HEK293T (cell line): ENCODE data around the gene SRF.

ENCODE experiments used
- CTCF ChIA-PET: fragments of 350-600 bp; formaldehyde crosslinking; extraction: SDS; loops from one replicate; lab custom pipeline; 2021; ENCODE audit warnings: antibody characterized with exemption, inconsistent platforms; lab: Yijun Ruan, JAX
- POLR2A ChIA-PET: fragments of 350-600 bp; formaldehyde crosslinking; extraction: SDS; loops from one replicate; lab custom pipeline; 2020; ENCODE audit warnings: antibody characterized with exemption, inconsistent platforms; lab: Yijun Ruan, JAX
- DNase-seq: peaks from one replicate; pipeline ENCODE4 v3.0.0; 2012; ENCODE audit warnings: mixed read lengths; ENCODE audit errors: extremely low spot score
- ARNT ChIP-seq: fragments of 450-650 bp; IDR thresholded peaks from 2 replicates; pipeline ENCODE4 v1.6.1; 2017; ENCODE audit warnings: mild to moderate bottlenecking
- BHLHE40 ChIP-seq: fragments of 450-650 bp; IDR thresholded peaks from 2 replicates; pipeline ENCODE4 v1.6.1; 2016; ENCODE audit warnings: mild to moderate bottlenecking, moderate library complexity, borderline replicate concordance
- CTBP1 ChIP-seq: fragments of 450-650 bp; IDR thresholded peaks from 2 replicates; pipeline ENCODE4 v1.6.1; 2016; ENCODE audit warnings: borderline replicate concordance
- ELF4 ChIP-seq: fragments of 450-650 bp; IDR thresholded peaks from 2 replicates; pipeline ENCODE4 v1.6.1; 2017; ENCODE audit warnings: antibody characterized with exemption
- FOXA1 ChIP-seq: fragments of 450-650 bp; IDR thresholded peaks from 2 replicates; pipeline ENCODE4 v1.6.1; 2016; ENCODE audit warnings: mild to moderate bottlenecking
- FOXK2 ChIP-seq: fragments of 450-650 bp; IDR thresholded peaks from 2 replicates; pipeline ENCODE4 v1.6.1; 2016; ENCODE audit warnings: mild to moderate bottlenecking
- FOXM1 ChIP-seq: fragments of 450-650 bp; IDR thresholded peaks from 2 replicates; pipeline ENCODE4 v1.6.1; 2017; ENCODE audit warnings: mild to moderate bottlenecking, borderline replicate concordance
- HDGF ChIP-seq: fragments of 450-650 bp; IDR thresholded peaks from 2 replicates; pipeline ENCODE4 v1.6.1; 2017; ENCODE audit warnings: antibody characterized with exemption, borderline replicate concordance
- L3MBTL2 ChIP-seq: fragments of 450-650 bp; conservative IDR thresholded peaks from 2 replicates; pipeline ENCODE4 v1.6.1; 2016; ENCODE audit warnings: mild to moderate bottlenecking
- LEF1 ChIP-seq: fragments of 450-650 bp; IDR thresholded peaks from 2 replicates; pipeline ENCODE4 v1.6.1; 2017; ENCODE audit warnings: mild to moderate bottlenecking, borderline replicate concordance
- NFRKB ChIP-seq: fragments of 450-650 bp; IDR thresholded peaks from 2 replicates; pipeline ENCODE4 v1.6.1; 2016; ENCODE audit warnings: mild to moderate bottlenecking, moderate library complexity
- SP1 ChIP-seq: fragments of 450-650 bp; IDR thresholded peaks from 2 replicates; pipeline ENCODE4 v1.6.1; 2017
- SUZ12 ChIP-seq: fragments of 450-650 bp; IDR thresholded peaks from 2 replicates; pipeline ENCODE4 v1.6.1; 2016; ENCODE audit warnings: mild to moderate bottlenecking
- TARDBP ChIP-seq: fragments of 450-650 bp; IDR thresholded peaks from 2 replicates; pipeline ENCODE4 v1.6.1; 2016
- ZNF384 ChIP-seq: fragments of 450-650 bp; IDR thresholded peaks from 2 replicates; pipeline ENCODE4 v1.6.1; 2016
- TF ChIP-seq, protein P1 (sequence below): fragments of 450-650 bp; IDR thresholded peaks from 2 replicates; pipeline ENCODE4 v1.6.1; 2016

Gene SRF

DNA sequence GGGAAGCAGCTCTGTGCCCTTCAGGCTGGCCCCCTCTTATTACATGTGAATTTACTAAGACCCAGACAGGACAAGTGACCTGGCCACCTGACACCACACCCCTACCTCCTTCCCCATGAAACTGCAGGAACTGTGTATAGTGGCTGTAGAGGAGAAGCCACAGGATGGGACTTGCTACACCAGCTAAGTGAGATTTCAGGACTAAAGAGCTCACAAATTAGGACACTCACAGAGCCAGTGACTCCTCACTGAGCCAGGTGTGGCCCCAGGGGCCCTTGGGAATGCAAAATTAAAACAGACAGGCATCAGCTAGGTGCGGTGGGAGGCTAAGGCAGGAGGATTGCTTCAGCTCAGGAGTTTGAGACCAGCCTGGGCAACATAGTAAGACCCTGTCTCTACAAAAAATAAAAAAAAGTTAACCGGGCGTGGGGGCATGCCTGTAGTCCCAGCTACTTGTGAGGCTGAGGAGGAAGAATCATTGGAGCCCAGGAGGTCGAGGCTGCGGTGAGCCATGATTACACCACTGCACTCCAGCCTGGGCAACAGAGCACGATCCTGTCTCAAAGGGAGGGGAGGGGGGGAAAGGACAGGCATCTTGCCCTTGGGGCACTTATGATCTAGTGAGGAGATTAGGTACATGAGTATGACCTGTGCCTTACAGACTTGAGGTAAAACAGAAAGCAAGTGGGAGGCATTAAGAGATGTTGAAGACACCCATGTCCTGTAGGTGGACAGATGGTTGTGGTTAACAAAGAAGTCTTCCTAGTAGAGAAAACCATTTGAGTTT is 23.2 kb upstream of the SRF start:
- CTCF ChIA-PET: interaction anchor here (0.8 kb wide), 1 partner anchor 70 kb away, joined by 3 read pairs; no protein-coding TSS in a partner anchor
- POLR2A ChIA-PET: interaction anchor here (0.8 to 1.3 kb wide), 2 partner anchors 89 to 94 kb away, joined by 3 to 4 read pairs; partner anchors contain the start of genes CUL7, KLC4 and MRPL2
- TF ChIP-seq SUZ12: no peak
- no peak for TF ChIP-seq SP1
- TF ChIP-seq LEF1: no peak
- no peak for TF ChIP-seq ZNF384
- TF ChIP-seq CTBP1: no peak
- no peak for TF ChIP-seq ELF4
- TF ChIP-seq, protein P1, sequence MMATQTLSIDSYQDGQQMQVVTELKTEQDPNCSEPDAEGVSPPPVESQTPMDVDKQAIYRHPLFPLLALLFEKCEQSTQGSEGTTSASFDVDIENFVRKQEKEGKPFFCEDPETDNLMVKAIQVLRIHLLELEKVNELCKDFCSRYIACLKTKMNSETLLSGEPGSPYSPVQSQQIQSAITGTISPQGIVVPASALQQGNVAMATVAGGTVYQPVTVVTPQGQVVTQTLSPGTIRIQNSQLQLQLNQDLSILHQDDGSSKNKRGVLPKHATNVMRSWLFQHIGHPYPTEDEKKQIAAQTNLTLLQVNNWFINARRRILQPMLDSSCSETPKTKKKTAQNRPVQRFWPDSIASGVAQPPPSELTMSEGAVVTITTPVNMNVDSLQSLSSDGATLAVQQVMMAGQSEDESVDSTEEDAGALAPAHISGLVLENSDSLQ: no peak
- TF ChIP-seq FOXA1: no peak
- TF ChIP-seq TARDBP: no peak
- no peak for TF ChIP-seq HDGF
- TF ChIP-seq BHLHE40: no peak
- TF ChIP-seq L3MBTL2: no peak
- no peak for TF ChIP-seq ARNT
- no peak for TF ChIP-seq NFRKB
- TF ChIP-seq FOXM1: no peak
- no peak for TF ChIP-seq FOXK2
- DNase-seq: no peak

DNA sequence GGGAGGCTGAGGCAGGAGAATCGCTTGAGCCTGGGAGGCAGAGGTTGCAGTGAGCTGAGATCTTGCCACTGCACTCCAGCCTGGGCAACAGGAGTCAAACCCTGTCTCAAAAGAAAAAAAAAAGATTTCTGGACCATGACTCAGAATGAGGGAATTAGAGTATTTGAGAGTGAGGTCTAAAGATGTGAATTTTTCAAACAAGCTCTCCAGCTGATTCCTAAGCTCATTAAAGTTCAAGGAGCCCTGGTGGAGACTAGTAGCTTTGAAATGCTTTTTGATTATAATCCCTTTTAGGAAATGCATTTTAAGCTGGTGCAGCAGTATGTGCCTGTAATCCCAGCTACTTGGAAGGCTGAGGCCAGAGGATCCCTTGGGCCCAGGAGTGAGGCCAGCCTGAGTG is 21.8 kb upstream of the SRF start:
- ChIA-PET POLR2A (interaction anchor here (1.1 to 1.4 kb wide), 2 partner anchors 21 to 95 kb away, joined by 3 to 4 read pairs; partner anchors contain the start of gene CUL7), CTCF (interaction anchor here (0.5 to 0.6 kb wide), 2 partner anchors 59 to 89 kb away, joined by 3 read pairs; no protein-coding TSS in a partner anchor)
- TF ChIP-seq CTBP1: no peak
- TF ChIP-seq, protein P1: no peak
- TF ChIP-seq FOXM1: no peak
- no peak for TF ChIP-seq FOXA1
- TF ChIP-seq SUZ12: no peak
- no peak for TF ChIP-seq BHLHE40
- TF ChIP-seq NFRKB: no peak
- no peak for TF ChIP-seq ELF4
- TF ChIP-seq TARDBP: no peak
- no peak for TF ChIP-seq HDGF
- no peak for TF ChIP-seq L3MBTL2
- TF ChIP-seq LEF1: no peak
- no peak for DNase-seq

DNA sequence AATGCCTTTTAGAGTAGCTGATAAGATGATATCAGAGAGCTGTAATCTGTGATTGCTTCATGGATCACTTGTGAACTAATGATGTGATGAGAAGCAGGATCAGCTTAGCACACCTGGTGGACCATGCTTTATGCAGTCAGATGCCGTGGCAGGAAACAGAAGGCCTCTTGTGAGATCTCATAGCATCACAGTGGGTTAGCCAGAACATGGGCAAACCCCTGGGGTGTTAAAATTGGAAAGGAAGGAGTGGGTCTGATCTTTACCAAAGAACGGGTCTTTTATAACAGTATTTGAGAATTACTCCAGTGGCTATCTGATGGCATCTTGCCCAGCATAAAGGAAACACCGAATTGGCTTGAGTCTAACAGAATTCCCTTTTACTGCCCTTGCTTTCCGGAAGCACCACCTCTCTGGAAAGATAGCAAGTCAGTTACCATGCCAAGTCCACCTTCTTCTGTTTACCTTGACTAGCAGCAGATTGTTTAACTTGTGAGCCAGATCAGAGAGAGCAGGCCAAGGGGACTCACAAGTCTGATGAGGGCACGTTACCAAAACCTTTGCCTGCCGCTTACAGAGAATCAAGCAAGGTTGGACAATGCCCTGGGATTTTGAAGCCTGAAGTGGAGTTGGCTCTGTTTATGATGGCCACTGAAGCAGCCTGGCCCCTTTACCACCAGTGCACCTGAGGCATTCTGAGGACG is 20.9 kb upstream of the SRF start:
- TF ChIP-seq, protein P1: no peak
- TF ChIP-seq SUZ12: no peak
- no peak for TF ChIP-seq TARDBP
- no peak for DNase-seq
- ChIA-PET CTCF (interaction anchor here (0.5 to 0.6 kb wide), 2 partner anchors 88 to 205 kb away, joined by 3 to 4 read pairs; no protein-coding TSS in a partner anchor), POLR2A (interaction anchor here (1.1 to 1.4 kb wide), 2 partner anchors 20 to 96 kb away, joined by 3 to 4 read pairs; partner anchors contain the start of gene CUL7)

DNA sequence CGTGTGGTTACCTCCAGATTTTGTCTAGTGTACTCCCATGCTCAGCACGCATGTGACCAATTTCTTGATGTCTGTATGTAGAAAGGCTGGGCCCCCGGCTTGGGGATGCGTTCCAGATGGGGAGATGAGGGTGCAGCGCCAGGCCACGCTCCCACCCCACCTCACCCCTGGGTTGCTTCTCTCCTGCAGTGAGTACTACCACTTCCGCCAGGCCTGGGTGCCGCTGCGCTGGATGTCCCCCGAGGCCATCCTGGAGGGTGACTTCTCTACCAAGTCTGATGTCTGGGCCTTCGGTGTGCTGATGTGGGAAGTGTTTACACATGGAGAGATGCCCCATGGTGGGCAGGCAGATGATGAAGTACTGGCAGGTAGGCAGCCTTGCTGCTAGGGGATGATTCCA is 11.5 kb upstream of the SRF start:
- CTCF ChIA-PET: no interaction called here
- DNase-seq: no peak
- POLR2A ChIA-PET: no interaction called here
- TF ChIP-seq SUZ12 (no peak), LEF1 (no peak), FOXM1 (no peak), NFRKB (no peak), ZNF384 (no peak), BHLHE40 (no peak), HDGF (no peak), CTBP1 (no peak)

DNA sequence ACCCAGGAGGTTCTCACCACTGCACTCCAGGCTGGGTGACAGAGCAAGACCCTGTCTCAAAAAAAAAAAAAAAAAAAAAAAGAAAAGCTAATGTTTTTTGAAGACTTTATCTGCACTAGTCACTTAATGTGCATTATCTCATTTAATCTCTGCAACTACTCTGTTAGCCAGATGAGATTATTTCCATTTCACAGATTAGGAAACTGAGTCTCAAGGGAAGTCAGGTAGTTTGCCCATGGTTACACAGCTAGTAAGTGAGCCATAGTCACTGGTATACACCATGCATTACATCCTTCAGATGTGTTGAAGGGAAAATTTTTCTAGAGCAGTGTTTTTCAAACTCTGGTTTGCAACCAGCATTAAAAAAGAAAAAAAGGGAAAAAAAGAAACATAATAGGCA is 7.2 kb upstream of the SRF start:
- DNase-seq: no peak
- no peak for TF ChIP-seq BHLHE40
- TF ChIP-seq CTBP1: no peak
- TF ChIP-seq FOXM1: no peak
- TF ChIP-seq L3MBTL2: no peak
- no peak for TF ChIP-seq NFRKB
- TF ChIP-seq TARDBP: no peak
- CTCF ChIA-PET: interaction anchor here (1.1 kb wide), 1 partner anchor 20 kb away, joined by 6 read pairs; no protein-coding TSS in a partner anchor
- POLR2A ChIA-PET: interaction anchor here (0.7 to 1.3 kb wide), 2 partner anchors 20 to 180 kb away, joined by 3 to 4 read pairs; partner anchors contain the start of gene PPP2R5D
